ENCODE results near the gene OTUD6A.

DNA sequence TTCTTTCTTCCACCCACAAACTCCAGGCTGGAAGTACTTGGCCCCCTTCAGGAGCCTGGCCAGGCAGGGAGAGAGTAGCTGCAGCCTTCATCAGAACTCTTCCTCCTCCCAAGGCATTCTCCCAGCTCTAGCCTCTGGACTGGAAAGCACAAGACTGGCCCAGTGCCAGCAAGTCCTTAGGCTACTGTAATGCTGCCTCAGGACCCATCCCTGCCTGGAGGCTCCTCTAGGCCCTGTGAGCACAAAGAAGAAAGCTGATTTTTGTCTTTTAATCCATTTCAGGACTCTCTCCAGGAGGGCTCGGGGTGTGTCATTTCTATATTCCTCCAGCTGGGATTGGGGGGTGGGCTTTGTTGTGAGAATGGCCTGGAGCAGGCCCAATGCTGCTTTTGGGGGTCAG is 23.3 kb upstream of the OTUD6A start:
- TF ChIP-seq POLR2A (IDR thresholded peaks at IDR 0.05) (no peak), CTCF (IDR thresholded peaks at IDR 0.05) (no peak)
